Testis (tissue), 3 donors: ENCODE results near the gene ATP2A3. TPM values are rescaled to one million over a fixed set of nuclear protein-coding genes. Genes with fewer than 3 reads are reported as not detected.

Experiments used
- DNase-seq: peaks from one replicate; pipeline ENCODE4 v3.0.0-alpha.2; 2019
- H3K27ac ChIP-seq, 2 donors: fragments of 200-600 bp; sonication (generic); one replicate each; pipeline ENCODE4 v1.5.1; 2019
- H3K27me3 ChIP-seq: fragments of 200-600 bp; sonication (generic); one replicate; pipeline ENCODE4 v1.5.1; 2019
- H3K36me3 ChIP-seq: fragments of 200-600 bp; sonication (generic); one replicate; pipeline ENCODE4 v1.5.1; 2017; ENCODE audit warnings: low read depth; ENCODE audit errors: missing control alignments
- H3K4me1 ChIP-seq: fragments of 200-600 bp; sonication (generic); one replicate; pipeline ENCODE4 v1.5.1; 2019
- H3K4me3 ChIP-seq, 2 donors: fragments of 200-600 bp; sonication (generic); one replicate each; pipeline ENCODE4 v1.5.1; 2017 to 2019
- H3K9me3 ChIP-seq: fragments of 200-600 bp; sonication (generic); one replicate; pipeline ENCODE4 v1.5.1; 2017
- POLR2A ChIP-seq: fragments of 450-650 bp; IDR thresholded peaks from one replicate; pipeline ENCODE4 v1.6.1; 2017; ENCODE audit warnings: antibody characterized with exemption, mild to moderate bottlenecking, moderate library complexity
- WGBS, 2 donors: methylation state at CpG; one replicate each; pipeline ENCODE4 v1.1.5; 2018; 5-methylcytosine and 5-hydroxymethylcytosine counted together
- intact Hi-C: fragments of 100-400 bp; cut with DNase I; formaldehyde crosslinking; loops from one replicate; pipeline ENCODE4 v1.15.1; 2023; ENCODE audit warnings: low total_unique reads
- polyA plus RNA-seq: library from polyadenylated mRNA; stranded (reverse); fragments of 350-450 nt; fragmentation: Illumina TruSeq; extraction: RNeasy Lipid Tissue Mini Kit (QIAGEN cat#74804); gene quantifications from one replicate; pipeline ENCODE4 v1.2.3, GENCODE V29; 2014; ENCODE audit warnings: low read depth, low replicate concordance; ENCODE audit not compliant: insufficient read depth
- total RNA-seq, 2 donors: library from RNA; depleted of rRNA; stranded (reverse); fragments of >200 nt; gene quantifications; one replicate each; pipeline ENCODE4 v1.2.3, GENCODE V29; 2016
- TF ChIP-seq, protein P1 (sequence below), 3 experiments: fragments of 450-650 bp in 2 of 3; fragments of 200-600 bp in 1 of 3; sonication (generic) in 1 of 3; IDR thresholded peaks; one replicate each; pipeline ENCODE4 v1.5.1; 2016 to 2019; ENCODE audit warnings: antibody characterized with exemption in 3 of 3, mild to moderate bottlenecking in 2 of 3, moderate library complexity in 1 of 3

ATP2A3 gene
- total and polyA plus RNA-seq, 3 donors from 2014 or later, result 8.0 to 19.6 (median 8.2) TPM

DNA sequence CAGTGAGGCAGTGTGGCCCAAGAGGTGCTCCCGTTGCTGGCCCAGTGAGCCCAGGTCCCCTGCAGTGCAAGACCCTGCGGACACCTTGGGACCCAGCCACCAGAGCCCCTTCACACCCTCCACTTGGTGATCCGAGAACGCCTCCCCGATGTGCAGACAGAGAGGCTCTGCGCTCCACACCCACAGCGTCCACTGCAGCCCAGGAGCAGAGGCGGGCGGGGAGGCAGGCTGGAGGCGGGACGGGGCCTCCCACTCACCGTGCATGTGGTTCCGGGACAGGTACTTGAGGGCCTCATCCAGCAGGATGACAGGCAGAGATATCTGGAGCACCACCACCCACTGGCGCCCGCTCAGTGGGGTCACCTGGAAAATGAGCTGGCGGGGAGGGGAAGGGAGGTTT lies 35.8 kb downstream of the ATP2A3 start:
- Histone ChIP-seq H3K36me3 (no peaks in the 10 kb centered on the region), H3K27me3 (no peaks in the 10 kb centered on the region), H3K4me1 (no peaks in the 10 kb centered on the region), H3K27ac (no peak overlapping the region), H3K4me3 (no peak overlapping the region), H3K9me3 (no peaks in the 10 kb centered on the region)
- DNase-seq, result no peak
- intact Hi-C loops, result no loop called here
- TF ChIP-seq POLR2A, result no peak
- TF ChIP-seq, protein P1, sequence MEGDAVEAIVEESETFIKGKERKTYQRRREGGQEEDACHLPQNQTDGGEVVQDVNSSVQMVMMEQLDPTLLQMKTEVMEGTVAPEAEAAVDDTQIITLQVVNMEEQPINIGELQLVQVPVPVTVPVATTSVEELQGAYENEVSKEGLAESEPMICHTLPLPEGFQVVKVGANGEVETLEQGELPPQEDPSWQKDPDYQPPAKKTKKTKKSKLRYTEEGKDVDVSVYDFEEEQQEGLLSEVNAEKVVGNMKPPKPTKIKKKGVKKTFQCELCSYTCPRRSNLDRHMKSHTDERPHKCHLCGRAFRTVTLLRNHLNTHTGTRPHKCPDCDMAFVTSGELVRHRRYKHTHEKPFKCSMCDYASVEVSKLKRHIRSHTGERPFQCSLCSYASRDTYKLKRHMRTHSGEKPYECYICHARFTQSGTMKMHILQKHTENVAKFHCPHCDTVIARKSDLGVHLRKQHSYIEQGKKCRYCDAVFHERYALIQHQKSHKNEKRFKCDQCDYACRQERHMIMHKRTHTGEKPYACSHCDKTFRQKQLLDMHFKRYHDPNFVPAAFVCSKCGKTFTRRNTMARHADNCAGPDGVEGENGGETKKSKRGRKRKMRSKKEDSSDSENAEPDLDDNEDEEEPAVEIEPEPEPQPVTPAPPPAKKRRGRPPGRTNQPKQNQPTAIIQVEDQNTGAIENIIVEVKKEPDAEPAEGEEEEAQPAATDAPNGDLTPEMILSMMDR (IDR thresholded peaks at IDR 0.05), result no peak
- 92 to 95% methylated on average over 11 to 16 of the region's 16 CpGs for WGBS, 2 donors

DNA sequence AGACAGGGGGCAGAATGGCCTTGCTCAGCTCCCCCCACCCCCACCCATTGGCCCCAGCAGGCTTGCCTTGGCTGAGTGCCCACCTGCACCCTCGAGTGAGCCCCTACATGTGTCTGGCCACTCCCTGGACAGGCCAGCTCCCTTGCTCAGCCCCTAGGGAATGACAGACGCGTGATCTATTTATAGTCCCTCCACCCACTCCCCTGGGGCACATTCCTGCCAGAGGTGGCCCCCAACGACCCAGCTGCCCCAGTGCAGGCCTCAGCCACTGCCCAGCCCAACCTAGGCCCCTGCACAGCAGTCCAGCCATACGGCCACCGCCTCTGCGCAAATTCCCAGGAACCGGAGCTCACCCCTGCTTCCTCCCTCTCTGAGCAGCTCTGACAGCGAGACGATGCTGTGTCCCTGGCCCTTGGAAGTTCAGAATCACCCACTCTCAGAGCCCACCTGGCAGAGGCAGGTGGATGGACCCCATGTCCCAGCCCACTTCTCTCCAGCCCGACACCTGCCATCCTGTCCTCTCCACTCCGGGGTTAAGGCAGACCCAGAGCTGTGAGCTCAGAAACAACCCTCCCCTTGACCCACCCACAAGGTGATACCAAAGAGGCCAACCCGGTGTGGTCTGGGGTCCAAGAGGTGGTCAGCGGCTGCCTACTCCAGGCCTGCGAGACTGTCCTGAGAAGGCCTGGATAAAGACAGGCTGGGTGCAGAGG lies 36.5 kb downstream of the ATP2A3 start:
- intact Hi-C loops, result no loop called here
- no peak for TF ChIP-seq POLR2A
- TF ChIP-seq, protein P1 (IDR thresholded peaks at IDR 0.05), result no peak
- H3K36me3 ChIP-seq, result no peaks in the 10 kb centered on the region
- H3K27me3 ChIP-seq, result no peaks in the 10 kb centered on the region
- no peaks in the 10 kb centered on the region for H3K4me1 ChIP-seq
- DNase-seq, result no peak
- no peaks in the 10 kb centered on the region for H3K9me3 ChIP-seq
- H3K4me3 ChIP-seq, result no peak overlapping the region
- no peak overlapping the region for H3K27ac ChIP-seq
- 80 to 85% methylated on average over 12 to 14 of the region's 15 CpGs for WGBS, 2 donors

- no peak for DNase-seq
Measured at GRCh38 chr17:3926860-3927627, 37.2 kb downstream of the ATP2A3 start.

GRCh38 chr17:3925684-3926485 lies 38.4 kb downstream of the ATP2A3 start:
- intact Hi-C loops, result no loop called here
- no peak for TF ChIP-seq POLR2A
- TF ChIP-seq, protein P1 (IDR thresholded peaks at IDR 0.05), result no peak
- 85 to 92% methylated on average over 16 to 17 of the region's 17 CpGs for WGBS, 2 donors
- Histone ChIP-seq H3K9me3 (no peaks in the 10 kb centered on the region), H3K4me1 (no peaks in the 10 kb centered on the region), H3K4me3 (no peak overlapping the region), H3K36me3 (no peaks in the 10 kb centered on the region), H3K27me3 (no peaks in the 10 kb centered on the region), H3K27ac (no peak overlapping the region)
- DNase-seq, result no peak

More at GRCh38 chr17:3926860-3927627, 37.2 kb downstream of the ATP2A3 start:
- TF ChIP-seq, protein P1 (IDR thresholded peaks at IDR 0.05), result no peak
- no peak for TF ChIP-seq POLR2A
- no peak overlapping the region for H3K4me3 ChIP-seq
- intact Hi-C loops, result no loop called here
- no peaks in the 10 kb centered on the region for H3K36me3 ChIP-seq
- H3K27ac ChIP-seq, result no peak overlapping the region
- H3K4me1 ChIP-seq, result no peaks in the 10 kb centered on the region
- no peaks in the 10 kb centered on the region for H3K9me3 ChIP-seq
- H3K27me3 ChIP-seq, result no peaks in the 10 kb centered on the region
- WGBS, 2 donors, result 79 to 88% methylated on average over 10 to 16 of the region's 16 CpGs
